KG1 (cell line): ENCODE data around the gene TSEN2.
"Not testable (repeated sequence)": the region's sequence is repeated elsewhere in the genome, so short reads cannot be mapped to it uniquely, and the experiment has no call there.

ENCODE experiments used
- DNase-seq: peaks from one replicate; lab custom pipeline; 2025; lab: John Stamatoyannopoulos, UW

TSEN2 gene

GRCh38 chr3:12484198-12484982, at the start of gene TSEN2:
TSS of gene TSEN2 (plus strand) at chr3:12484480. CDS start at chr3:12489801, 5,321 bp downstream.
- peak; percentile 96 for DNase-seq

GRCh38 chr3:12436514-12437220, 47.6 kb upstream of the TSEN2 start:
- DNase-seq, result no peak

GRCh38 chr3:12437221-12437605, 47.1 kb upstream of the TSEN2 start:
- DNase-seq, result no peak

GRCh38 chr3:12437861-12438260, 46.4 kb upstream of the TSEN2 start:
- no peak for DNase-seq

GRCh38 chr3:12438318-12438717, 46.0 kb upstream of the TSEN2 start:
- DNase-seq, result no peak

GRCh38 chr3:12439161-12439940, 44.9 kb upstream of the TSEN2 start:
- no peak for DNase-seq

- DNase-seq, result no peak
Measured at GRCh38 chr3:12440927-12441714, 43.2 kb upstream of the TSEN2 start.

GRCh38 chr3:12442654-12443501, 41.4 kb upstream of the TSEN2 start:
- no peak for DNase-seq

- DNase-seq, result no peak
Measured at GRCh38 chr3:12443781-12444522, 40.3 kb upstream of the TSEN2 start.

GRCh38 chr3:12444582-12445471, 39.5 kb upstream of the TSEN2 start:
- no peak for DNase-seq

- DNase-seq, result no peak
Measured at GRCh38 chr3:12445523-12446240, 38.6 kb upstream of the TSEN2 start.

- DNase-seq, result no peak
Measured at GRCh38 chr3:12446298-12446697, 38.0 kb upstream of the TSEN2 start.

GRCh38 chr3:12447075-12447474, 37.2 kb upstream of the TSEN2 start:
- no peak for DNase-seq

- not testable (repeated sequence) for DNase-seq
Measured at GRCh38 chr3:12448404-12449202, 35.7 kb upstream of the TSEN2 start.

GRCh38 chr3:12449889-12450682, 34.2 kb upstream of the TSEN2 start:
- DNase-seq, result no peak

GRCh38 chr3:12451481-12451880, 32.8 kb upstream of the TSEN2 start:
- no peak for DNase-seq

- DNase-seq, result no peak
Measured at GRCh38 chr3:12451960-12452359, 32.3 kb upstream of the TSEN2 start.
